Loucy (cell line): Measurements from ENCODE around the gene GRID1.

Experiments
- CTCF ChIP-seq: fragments of 200-600 bp; sonication (generic); conservative IDR thresholded peaks from 2 replicates; pipeline ENCODE4 v1.5.1; 2014; ENCODE audit warnings: mild to moderate bottlenecking, antibody characterized with exemption, low read length
- EZH2phosphoT487 ChIP-seq: fragments of 200-600 bp; IDR thresholded peaks from 2 replicates; pipeline ENCODE4 v1.6.1; 2018; ENCODE audit warnings: antibody characterized with exemption, mild to moderate bottlenecking, moderate library complexity, borderline replicate concordance

GRCh38 chr10:86036544-86036831, 330.1 kb downstream of the GRID1 start:
- no peak for TF ChIP-seq CTCF
- no peak for TF ChIP-seq EZH2phosphoT487
